GM18868 (cell line): ENCODE measurements around the gene TRIM47.
"Not testable (repeated sequence)": the region's sequence is repeated elsewhere in the genome, so short reads cannot be mapped to it uniquely, and the experiment has no call there.

ENCODE experiments used
- ATAC-seq: cut with Tn5 transposase; IDR thresholded peaks from one replicate; pipeline ENCODE4 v1.9.1; 2021; ENCODE audit warnings: mild to moderate bottlenecking, moderate library complexity; ENCODE audit not compliant: unreplicated experiment

TRIM47 gene

DNA sequence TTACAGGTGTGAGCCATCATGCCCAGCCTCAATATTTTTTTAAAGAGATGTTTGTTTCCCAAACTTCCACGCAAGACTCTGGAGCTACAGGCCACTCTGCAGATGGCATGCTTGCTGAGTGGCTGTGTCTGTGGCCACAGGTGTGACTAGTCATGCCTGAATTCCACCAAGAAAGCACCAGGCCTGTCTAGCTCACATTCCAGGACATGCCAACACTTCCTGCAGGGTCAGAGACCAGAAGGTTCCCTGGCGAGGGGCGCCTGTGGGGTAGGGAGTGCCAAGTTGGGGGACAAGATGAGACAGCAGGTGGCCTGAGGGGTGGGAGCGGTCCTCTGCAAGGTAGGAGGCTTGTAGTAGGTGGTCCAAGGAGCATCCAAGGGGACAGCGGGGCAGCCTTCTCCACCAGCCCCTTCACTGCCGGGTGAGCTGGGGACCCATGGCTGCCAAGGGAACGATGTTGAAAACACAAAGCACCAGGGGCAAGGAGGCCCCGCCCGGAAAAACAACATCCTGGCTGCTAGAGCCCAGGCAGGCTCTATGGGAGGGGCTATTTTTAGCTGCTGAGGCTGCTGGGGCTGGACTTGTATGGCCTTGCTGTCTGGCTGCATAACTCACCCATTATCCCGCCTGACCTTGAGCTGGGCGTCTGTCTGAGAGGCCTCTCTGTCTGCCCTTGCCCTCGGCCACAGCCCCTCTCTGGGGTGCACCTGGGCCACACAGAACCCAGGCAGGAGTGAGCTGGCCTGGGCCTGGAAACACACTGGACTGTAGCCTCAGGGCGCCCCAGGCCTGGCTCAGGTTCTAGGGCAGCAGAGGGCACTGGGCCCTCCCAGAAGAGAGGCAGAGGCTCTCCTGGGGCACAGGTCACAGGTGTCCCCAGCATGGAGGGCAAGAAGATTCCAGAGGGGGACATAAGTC, 5.7 kb downstream of the TRIM47 start:
- ATAC-seq = no peak

DNA sequence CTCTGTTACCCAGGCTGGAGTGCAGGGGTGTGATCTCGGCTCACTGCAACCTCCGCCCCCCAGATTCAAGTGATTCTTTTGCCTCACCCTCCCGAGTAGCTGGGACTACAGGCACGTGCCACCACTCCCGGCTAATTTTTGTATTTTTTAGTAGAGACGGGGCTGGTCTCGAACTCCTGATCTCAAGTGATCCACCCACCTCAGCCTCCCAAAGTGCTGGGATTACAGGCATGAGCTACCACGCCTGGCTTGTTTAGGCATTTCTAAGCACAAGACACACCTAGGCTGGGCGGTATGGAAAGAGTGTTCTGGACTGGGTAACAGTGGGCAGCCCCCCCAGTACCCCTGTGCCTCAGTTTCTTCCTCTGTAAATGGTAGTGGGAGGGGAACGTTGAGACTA, 8.2 kb downstream of the TRIM47 start:
- not testable (repeated sequence) for ATAC-seq

DNA sequence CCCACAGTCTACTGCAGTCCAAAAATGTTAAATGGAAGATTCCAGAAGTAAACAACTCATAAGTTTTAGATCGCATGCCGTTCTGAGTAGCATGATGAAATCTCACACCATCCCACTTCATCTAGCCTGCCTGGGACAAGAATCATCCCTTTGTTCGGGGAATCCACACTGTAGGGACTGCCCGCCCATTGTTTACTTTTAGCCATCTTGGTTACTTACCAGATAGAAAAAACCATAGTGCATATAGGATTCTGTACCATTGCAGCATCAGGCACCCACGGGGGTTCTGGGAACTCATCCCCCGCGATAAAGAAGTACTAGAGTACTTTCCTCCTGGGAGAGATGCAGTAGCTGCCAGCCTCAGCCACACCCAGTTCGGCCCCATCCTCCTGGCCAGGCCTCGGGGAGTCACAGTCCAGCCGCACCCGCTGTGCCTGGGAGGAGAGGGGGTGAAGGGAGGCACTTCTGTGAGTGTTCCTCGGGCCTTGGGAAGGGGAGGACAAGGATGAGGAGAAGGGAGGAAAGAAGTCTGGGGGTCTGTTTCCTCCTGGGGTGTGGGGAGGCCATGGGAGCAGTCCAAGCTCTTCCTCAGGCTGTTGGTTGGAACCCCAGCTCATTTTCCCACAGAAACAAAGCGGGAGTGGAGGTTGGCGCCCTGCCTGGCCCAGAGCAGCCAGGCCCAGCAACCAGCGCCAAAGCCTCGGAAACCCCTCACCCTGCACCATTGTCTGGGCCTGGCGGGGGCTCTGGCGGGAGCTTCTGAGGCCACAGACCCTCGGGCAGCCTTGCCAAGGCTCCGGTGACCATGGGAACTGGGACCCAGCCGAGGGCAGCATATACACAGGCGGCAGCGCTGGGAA, 8.9 kb downstream of the TRIM47 start:
- no peak for ATAC-seq

DNA sequence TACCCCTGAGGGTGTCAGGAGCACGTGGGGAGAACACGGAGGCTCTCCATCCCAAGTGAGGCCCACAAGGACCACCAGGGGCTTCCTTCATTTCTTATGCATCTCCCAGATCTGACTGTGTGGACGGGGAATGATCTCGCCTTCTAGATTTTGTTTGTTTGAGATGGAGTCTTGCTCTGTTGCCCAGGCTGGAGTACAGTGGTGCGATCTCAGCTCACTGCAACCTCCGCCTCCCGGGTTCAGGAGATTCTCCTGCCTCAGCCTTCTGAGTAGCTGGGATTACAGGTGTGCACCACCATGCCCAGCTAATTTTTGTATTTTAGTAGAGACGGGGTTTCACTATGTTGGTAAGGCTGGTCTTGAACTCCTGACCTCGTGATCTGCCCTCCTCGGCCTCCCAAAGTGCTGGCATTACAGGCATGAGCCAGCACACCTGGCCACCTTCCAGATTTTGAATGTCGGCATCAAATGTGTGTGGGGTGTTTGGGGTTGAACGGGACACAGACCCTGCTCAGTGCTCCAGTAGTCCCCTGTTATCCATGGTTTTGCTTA, 9.6 kb downstream of the TRIM47 start:
- ATAC-seq = not testable (repeated sequence)

DNA sequence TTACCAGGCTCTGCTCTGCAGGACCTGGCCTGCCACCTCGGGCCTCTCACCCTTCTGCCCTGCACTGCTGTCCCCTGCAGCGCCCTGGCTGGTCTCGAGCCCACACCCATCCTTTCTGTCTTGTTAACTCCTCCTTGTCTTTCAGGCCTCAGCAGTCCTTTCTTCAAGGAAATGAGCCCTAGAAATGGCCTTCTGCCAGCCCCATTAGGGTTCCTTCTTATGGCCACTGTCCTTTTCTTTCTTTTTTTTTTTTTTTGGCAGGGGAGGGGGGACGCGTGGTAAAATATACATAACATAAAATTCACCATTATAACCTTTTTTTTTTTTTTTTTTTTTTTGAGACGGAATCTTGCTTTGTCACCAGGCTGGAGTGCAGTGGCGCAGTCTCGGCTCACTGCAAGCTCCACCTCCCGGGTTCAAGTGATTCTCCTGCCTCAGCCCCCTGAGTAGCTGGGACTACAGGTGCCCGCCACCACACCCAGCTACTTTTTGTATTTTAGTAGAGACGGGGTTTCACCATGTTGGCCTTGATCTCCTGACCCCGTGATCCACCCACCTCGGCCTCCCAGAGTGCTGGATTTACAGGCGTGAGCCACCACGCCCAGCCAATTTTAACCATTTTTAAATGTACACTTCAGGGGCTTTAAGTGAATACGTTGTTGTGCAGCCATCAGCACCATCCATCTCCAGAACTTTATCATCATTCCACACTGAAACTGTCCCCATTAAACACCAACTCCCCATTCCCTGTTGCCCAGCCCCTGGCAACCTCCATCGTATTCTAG, 12.8 kb downstream of the TRIM47 start:
- ATAC-seq = not testable (repeated sequence)

DNA sequence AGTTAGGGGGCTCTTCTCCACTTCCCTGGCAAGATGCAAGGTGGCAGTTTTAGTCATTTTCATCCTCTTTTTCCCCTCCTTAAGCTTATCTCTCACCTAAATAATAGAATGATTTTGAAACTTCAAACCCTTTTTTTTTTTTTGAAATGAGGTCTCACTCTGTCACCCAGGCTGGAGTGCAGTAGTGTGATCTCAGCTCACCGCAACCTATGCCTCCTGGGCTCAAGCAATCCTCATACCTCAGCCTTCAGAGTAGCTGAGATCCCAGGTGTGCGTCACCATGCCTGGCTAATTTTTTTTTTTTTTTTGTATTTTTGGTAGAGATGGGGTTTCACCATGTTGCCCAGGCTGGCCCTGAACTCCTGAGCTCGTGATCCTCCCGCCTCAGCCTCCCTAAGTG, 13.5 kb downstream of the TRIM47 start:
- peak; percentile 27 for ATAC-seq

DNA sequence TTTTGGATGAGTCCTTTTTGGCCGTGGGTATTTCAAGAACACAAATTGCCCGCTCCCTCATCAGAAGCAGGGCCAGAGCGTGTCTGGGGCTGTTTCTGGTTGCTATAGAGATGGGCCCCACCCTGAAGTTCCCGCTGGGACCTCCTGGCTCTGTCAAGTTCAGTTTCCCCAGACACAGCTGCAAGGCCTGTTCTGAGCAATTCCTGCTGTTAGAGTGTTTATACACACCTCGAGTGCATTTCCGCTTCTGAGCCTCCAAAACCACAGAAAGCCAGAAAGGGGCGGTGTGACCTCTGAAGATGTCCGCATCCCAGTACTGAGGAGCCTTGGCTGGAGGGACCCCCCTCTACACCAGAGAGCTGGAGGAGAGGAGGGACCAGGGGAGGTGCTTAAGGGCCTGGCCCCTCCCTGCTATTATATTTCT, 13.9 kb downstream of the TRIM47 start:
- ATAC-seq = peak; percentile 79

DNA sequence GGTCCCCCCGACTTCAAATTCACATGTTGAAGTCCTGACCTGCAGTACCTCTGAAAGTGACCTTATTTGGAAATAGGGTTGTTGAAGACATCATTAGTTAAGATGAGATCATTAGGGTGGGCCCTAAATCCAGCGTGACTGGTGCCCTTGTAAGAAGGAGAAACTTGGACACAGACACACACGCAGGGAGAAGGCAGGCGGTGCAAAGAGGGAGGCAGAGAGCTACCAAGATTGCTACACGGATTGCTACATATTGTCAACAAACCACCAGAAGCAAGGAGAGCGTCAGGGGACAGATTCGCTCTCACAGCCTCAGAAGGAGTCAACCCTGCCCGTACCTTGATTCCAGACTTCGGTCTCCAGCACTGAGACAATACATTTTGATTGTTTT, 16.5 kb downstream of the TRIM47 start:
- no peak for ATAC-seq

DNA sequence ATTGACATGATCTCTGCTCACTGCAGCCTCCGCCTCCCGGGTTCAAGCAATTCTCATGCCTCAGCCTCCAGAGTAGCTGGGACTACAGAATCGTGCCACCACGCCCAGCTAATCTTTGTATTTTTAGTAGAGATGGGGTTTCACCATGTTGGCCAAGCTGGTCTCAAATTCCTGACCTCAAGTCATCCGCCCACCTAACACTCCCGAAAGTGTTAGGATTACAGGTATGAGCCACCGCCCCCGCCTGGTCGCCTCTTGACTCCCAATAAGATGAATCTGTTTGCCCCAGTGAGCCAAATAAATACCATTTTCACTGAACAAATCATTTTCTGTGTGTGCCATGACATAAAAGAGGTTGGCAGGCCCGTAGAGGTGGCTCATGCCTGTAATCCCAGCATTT, 19.0 kb downstream of the TRIM47 start:
- ATAC-seq = not testable (repeated sequence)

DNA sequence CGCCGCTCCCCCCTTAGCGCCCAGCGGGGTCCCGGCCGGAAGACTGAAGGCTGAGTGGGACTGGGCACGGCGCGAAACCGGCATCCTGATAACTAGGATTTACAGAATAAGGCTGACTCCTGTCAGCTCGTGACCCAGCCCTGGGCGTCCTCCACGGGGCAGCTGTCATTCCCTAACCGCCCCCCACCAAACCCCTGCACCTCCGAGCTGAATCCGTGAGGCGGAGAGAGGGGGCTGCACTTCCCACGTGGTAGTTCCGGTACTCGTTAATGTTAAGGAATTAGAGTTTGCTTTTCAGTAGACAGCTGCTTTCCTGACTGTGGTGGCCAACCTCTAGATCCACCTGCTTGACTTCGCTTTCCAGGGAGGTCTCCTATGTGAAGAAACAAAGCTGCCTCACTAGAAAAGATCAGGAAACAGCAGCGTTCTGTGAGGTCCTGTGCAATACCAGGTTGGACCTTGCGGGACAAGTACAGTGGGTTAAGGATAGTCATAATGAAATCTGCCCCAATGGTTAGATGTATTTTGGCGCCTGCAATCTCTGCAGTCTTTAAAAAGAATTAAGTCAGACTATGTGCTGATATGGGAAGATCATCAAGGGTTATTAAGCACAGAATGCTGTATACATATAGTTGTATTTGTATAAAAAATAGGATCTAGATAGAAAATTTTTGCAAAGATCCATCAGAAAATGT, 22.2 kb downstream of the TRIM47 start:
- ATAC-seq = peak; percentile 33

DNA sequence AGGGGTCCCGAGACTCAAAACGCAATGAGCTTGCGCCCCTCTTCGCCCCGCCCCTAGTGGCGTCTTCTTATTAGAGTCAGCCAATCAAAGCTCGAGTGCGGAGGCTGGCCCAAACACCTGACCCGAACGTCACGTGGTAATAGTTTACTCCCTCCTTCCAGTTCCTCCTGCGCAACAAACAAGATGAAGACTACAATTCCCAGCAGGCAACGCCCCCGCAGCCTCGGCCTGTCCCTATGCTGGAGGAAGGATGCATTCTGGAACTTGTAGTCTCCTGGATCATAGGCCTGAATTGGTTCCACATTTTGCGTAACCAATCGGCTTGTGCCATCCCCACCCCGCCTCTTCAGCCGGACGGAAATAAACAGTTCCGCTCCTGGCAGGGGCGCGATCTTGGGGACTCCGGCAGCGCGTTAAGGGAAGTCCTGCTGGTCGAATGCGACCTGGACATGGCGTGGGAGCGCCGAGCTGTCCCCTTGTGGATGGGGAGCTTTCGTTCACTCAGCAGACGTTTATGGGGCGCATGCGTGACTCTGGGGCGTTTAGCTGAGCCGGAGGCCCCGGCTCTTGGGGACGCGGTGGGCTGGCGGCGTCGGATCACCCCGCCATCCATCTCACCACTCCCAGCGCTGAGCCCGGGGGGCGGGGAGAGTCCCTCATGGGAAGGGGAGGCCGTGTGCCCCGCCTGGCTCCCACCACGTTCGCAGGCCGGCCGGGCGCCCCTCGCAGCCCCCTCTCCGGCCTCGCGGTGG, 22.9 kb downstream of the TRIM47 start, which contains the start of gene WBP2:
TSS of gene WBP2 (minus strand) at position 26 of the 752 bp plus-strand sequence. CDS start 38 bp downstream, outside the sequence.
- peak; percentile 83 for ATAC-seq

DNA sequence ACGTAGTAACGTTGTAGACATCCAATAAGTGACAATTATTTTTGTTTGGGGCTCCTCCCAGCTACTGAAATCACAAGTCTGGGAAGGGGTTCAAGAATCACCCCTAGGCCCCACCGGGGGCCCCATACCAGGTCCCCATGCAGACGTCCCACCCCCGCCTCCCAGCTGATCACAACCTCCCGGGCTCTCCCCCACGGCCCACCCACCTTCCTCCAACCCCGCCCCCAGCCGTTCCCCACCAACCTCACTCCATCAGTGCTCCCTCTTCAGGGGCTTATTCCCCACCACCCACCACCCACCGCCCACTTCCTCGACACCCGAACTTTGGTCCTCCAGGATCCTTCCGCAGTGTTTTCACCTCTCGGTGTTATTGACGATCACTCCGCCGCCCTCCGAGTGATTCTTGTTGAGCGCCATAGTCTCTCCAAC, 23.5 kb downstream of the TRIM47 start:
- no peak for ATAC-seq

DNA sequence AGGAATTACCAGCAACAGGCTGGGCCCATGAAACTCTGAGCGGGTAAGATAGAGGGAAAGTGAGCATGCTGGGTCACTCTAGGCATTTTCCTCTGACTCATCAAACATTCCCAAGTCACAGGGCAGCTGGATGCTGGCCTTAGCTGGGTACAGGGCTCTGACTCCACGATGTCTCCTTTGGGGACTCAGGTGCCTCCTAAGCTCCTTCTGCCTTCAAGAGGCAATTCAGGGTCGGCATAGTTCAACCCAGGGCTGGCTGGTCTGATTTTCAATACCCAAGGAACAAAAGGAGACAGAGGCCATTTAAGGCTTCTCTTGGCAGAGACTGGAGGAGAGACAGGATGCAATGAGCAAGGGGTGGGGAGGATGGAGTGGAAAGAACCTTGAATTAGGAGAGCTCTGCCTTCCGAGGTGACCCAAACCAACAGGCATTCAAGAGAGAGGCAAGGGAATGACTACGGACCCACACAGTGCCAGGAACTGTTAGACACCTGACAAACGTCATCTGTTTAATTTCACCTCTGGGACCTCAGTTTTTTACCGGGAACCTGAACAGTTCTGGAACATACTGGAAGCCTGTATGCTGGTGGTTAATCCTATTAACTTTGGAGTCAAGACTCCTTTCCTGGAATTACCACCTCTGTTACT, 24.2 kb downstream of the TRIM47 start:
- no peak for ATAC-seq

DNA sequence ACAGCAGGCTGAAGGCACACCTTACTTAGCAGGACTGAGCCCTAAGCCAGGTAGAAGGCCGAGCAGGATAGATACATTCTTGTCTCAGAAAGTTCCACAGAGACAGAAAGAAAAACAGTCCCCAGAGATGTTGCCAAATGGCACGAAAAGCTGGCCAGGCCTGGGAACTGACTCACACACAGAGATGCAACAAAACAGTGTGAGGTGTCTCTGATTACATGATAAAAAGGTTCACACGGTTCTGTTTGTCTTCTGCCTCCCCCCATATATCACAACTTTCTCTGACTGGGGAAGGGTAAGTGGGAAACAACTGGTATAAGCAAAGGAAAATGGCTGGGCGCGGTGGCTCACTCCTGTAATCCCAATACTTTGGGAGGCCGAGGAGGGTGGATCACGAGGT, 24.9 kb downstream of the TRIM47 start:
- ATAC-seq = no peak

DNA sequence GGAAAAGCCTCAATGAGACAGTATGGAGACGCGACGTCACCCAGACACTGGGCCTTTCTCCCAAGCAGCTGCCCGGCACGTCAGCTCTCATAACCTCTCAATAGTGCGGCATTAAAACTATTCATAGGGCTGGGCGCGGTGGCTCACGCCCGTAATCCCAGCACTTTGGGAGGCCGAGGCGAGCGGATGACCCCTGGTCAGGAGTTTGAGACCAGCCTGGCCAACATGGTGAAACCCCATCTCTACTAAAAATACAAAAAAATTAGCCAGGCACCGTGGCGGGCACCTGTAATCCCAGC, 26.7 kb downstream of the TRIM47 start:
- not testable (repeated sequence) for ATAC-seq

DNA sequence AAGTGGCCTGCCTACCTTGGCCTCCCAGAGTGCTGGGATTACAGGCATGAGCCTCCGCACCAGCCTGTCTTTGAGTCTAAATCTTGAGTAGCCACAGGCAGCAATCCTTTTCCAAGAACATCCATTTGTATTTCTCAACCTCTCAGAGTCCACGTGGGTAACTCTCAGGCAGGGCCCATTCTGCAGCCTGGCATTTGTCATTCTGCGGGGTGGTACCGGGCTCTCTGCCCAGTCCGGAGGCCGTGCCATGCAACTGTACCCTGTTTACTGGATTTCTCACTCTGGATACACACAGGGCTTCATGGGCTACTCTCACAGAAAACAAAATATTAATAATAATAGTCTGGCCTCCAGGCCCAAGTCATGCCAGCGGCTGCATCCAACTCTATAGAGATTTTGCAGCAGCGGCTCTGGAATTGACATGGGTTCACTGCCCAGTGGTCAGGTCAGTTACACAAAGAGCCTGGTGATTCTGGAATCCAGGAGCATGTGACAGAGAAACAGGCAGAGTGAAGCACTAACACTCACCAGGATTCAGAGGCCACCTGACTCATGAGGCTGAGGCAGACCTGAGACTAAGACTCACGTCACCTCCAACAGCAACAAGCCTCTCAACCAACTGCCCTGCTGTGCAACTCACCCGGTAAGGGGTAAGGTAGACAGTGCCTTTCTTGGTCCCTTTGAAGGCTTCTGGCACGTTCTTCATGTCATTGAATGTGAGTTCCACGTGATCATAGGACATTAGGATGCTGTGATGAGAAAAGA, 27.3 kb downstream of the TRIM47 start:
- no peak for ATAC-seq

DNA sequence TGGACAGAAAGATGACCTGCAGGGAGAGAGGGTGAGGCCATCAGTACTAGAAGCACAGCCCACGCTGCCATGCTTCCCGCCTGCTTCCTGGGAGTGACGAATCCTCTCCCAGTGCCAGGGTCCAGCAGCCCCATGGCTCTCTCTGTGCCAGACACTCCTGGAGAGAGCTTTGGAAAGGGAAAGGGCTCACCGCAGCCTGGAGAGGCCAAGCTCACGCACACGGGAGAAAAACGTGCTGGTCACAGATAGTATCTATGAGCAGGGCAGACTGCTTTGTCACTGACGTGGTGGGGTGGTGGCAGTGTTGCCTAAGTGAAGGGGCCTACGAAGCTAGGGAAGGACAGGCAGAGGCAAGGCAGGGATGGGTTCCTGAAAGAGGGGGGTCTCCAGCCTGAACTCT, 28.7 kb downstream of the TRIM47 start:
- no peak for ATAC-seq

DNA sequence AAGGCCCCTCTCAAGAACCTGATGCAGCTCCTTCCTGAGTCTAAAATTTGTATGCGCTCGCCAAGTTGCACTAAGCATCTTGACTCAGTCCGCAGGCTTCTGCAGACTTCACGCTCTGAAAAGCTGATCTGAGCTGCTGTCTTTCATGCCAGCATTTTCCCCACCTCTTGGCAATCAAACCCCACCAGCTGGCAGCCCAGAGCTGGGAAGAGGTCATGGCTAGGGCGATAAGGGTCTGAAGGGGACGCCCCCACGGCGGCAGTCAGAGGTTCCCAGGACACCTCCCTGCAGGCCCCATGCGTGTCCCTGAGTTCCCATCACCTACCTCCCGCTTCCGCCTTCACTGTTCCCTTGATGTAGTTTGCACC, 29.1 kb downstream of the TRIM47 start:
- no peak for ATAC-seq
